ENCODE measurements around the gene GBA3. TPM values are rescaled to one million over a fixed set of nuclear protein-coding genes. Genes with fewer than 3 reads are reported as not detected.

GBA3 gene
- total RNA-seq, 4 donors from 2014 or later: not detected

- Histone ChIP-seq H3K4me1 (no peaks in the 10 kb centered on the region), H3K9me3 (no peaks in the 10 kb centered on the region), H3K36me3 (no peaks in the 10 kb centered on the region), H3K4me3 (no peak overlapping the region), H3K27me3 (no peaks in the 10 kb centered on the region), H3K27ac (no peak overlapping the region)
- ATAC-seq: no peak
- 85% methylated on average over 6 of the region's 6 CpGs; no CpG with 5 or more reads in 1 of the 2 donors for WGBS, 2 donors (ENCODE audit: low coverage in 1 of 2)
- TF ChIP-seq, protein P1, sequence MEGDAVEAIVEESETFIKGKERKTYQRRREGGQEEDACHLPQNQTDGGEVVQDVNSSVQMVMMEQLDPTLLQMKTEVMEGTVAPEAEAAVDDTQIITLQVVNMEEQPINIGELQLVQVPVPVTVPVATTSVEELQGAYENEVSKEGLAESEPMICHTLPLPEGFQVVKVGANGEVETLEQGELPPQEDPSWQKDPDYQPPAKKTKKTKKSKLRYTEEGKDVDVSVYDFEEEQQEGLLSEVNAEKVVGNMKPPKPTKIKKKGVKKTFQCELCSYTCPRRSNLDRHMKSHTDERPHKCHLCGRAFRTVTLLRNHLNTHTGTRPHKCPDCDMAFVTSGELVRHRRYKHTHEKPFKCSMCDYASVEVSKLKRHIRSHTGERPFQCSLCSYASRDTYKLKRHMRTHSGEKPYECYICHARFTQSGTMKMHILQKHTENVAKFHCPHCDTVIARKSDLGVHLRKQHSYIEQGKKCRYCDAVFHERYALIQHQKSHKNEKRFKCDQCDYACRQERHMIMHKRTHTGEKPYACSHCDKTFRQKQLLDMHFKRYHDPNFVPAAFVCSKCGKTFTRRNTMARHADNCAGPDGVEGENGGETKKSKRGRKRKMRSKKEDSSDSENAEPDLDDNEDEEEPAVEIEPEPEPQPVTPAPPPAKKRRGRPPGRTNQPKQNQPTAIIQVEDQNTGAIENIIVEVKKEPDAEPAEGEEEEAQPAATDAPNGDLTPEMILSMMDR (IDR thresholded peaks at IDR 0.05): no peak
- TF ChIP-seq EP300 (IDR thresholded peaks at IDR 0.05) (no peak), POLR2AphosphoS5 (IDR thresholded peaks at IDR 0.05) (no peak), POLR2A (IDR thresholded peaks at IDR 0.05) (no peak)
Observed at GRCh38 chr4:22824091-22824490, 131.4 kb downstream of the GBA3 start.

DNA sequence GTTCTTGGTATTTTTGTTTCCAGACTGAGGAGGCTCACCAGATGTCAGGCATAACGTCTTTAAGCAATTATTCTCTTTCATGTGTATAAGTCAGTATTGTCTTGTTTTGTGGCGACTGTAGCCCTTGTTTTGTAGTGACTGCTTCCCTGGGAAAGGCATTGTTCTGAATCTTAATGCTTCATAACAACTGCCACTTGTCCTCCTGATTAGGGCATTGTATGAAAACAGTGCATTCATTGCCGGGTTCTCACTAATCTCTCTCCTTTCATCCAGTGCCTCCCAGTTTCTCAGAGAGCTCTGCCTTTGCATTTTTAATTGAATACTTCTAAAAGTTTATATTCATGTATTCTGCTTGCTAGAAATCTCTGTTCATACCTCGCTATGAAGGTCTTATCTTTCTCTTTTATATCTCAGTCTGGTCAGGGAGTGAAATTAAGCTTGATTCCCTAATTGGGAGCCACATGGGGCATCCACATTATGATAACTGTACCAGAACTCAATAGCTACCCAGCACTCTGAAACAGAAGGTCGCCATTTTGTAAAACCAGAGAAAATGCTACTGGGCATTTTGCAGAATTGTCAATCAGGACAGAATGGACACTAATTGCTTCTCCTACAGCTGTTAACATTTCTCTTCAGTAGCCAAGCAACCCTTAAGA is 149.8 kb downstream of the GBA3 start:
- no peaks in the 10 kb centered on the region for H3K27me3 ChIP-seq
- H3K27ac ChIP-seq: no peak overlapping the region
- no peak for ATAC-seq
- H3K4me3 ChIP-seq: no peak overlapping the region
- no peak for TF ChIP-seq POLR2A (IDR thresholded peaks at IDR 0.05)
- TF ChIP-seq POLR2AphosphoS5 (IDR thresholded peaks at IDR 0.05): no peak
- TF ChIP-seq EP300 (IDR thresholded peaks at IDR 0.05): no peak
- TF ChIP-seq, protein P1 (IDR thresholded peaks at IDR 0.05): no peak
- H3K9me3 ChIP-seq: no peaks in the 10 kb centered on the region
- 41 to 59% methylated on average over 4 of the region's 5 CpGs for WGBS, 2 donors (ENCODE audit: low coverage in 1 of 2)
- no peaks in the 10 kb centered on the region for H3K4me1 ChIP-seq
- no peaks in the 10 kb centered on the region for H3K36me3 ChIP-seq

DNA sequence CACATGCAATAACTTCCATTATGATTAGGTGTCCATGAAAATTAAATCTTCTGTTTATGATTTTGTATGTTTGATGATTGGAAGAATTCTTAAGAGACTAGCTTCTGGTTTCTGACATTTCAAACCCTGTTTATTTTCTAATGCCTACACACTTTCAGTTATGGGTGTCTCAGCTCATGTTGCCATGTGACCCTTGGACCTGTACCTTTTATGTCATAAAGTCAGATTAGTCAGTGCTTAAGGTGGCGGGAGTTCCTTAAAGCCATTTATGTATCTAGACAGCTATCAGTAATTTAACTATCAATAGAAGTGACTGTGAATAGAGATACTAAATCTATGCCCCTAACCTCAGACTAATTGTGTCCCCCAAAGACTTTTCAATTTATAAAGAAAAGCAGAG is 155.6 kb downstream of the GBA3 start:
- Histone ChIP-seq H3K4me3 (no peak overlapping the region), H3K27ac (no peak overlapping the region), H3K4me1 (no peaks in the 10 kb centered on the region), H3K27me3 (no peaks in the 10 kb centered on the region), H3K9me3 (no peaks in the 10 kb centered on the region), H3K36me3 (no peaks in the 10 kb centered on the region)
- 0 to 89% methylated on average over 1 of the region's 1 CpG for WGBS, 2 donors (ENCODE audit: low coverage in 1 of 2)
- TF ChIP-seq POLR2AphosphoS5 (IDR thresholded peaks at IDR 0.05) (no peak), POLR2A (IDR thresholded peaks at IDR 0.05) (no peak), EP300 (IDR thresholded peaks at IDR 0.05) (no peak)
- TF ChIP-seq, protein P1 (IDR thresholded peaks at IDR 0.05): no peak
- ATAC-seq: no peak

- H3K4me1 ChIP-seq: no peaks in the 10 kb centered on the region
- H3K4me3 ChIP-seq: no peak overlapping the region
- H3K27me3 ChIP-seq: no peaks in the 10 kb centered on the region
- no peaks in the 10 kb centered on the region for H3K36me3 ChIP-seq
- H3K9me3 ChIP-seq: no peaks in the 10 kb centered on the region
- no peak for TF ChIP-seq POLR2A (IDR thresholded peaks at IDR 0.05)
- TF ChIP-seq, protein P1 (IDR thresholded peaks at IDR 0.05): no peak
- TF ChIP-seq EP300 (IDR thresholded peaks at IDR 0.05): no peak
- TF ChIP-seq POLR2AphosphoS5 (IDR thresholded peaks at IDR 0.05): no peak
- no peak overlapping the region for H3K27ac ChIP-seq
- no peak for ATAC-seq
Observed at GRCh38 chr4:22850055-22850454, 157.3 kb downstream of the GBA3 start.

DNA sequence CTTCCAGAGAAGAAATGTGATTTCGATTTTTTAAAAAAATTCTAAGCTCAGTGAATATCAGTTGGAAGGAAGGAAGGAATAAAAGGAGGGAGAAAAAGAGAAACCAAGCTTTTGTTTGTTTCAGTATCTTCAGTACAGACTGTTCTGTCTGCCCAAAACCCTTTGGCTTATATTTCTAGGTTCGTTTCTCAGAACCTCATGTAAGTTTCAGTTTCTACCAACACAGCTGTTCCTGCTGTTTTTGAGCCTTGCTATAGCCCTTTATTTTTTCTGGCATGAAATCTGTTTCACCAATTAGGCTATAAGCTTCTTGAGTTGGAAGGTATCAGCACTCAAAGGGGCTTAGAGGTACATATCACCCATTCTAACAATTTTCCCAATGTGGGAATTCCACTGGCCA is 157.9 kb downstream of the GBA3 start:
- no peaks in the 10 kb centered on the region for H3K36me3 ChIP-seq
- H3K27me3 ChIP-seq: no peaks in the 10 kb centered on the region
- H3K4me3 ChIP-seq: no peak overlapping the region
- WGBS, 2 donors (ENCODE audit: low coverage in 1 of 2): 23 to 52% methylated on average over 2 of the region's 2 CpGs
- no peak for TF ChIP-seq EP300 (IDR thresholded peaks at IDR 0.05)
- TF ChIP-seq POLR2A (IDR thresholded peaks at IDR 0.05): no peak
- TF ChIP-seq POLR2AphosphoS5 (IDR thresholded peaks at IDR 0.05): no peak
- TF ChIP-seq, protein P1 (IDR thresholded peaks at IDR 0.05): no peak
- no peaks in the 10 kb centered on the region for H3K9me3 ChIP-seq
- H3K27ac ChIP-seq: no peak overlapping the region
- ATAC-seq: no peak
- no peaks in the 10 kb centered on the region for H3K4me1 ChIP-seq

Data from gastroesophageal sphincter (tissue), 4 donors.